Stimulated activated naive CD8-positive, alpha-beta T cell treated with anti-CD3 and anti-CD28 coated beads, Interleukin-15, amount 100 ng/mL, for 72 hours (primary cell): ENCODE results near the gene WFDC12.

Experiments used
- ATAC-seq: fragments of 150-1000 bp; cut with Tn5 transposase; 2 replicates; pipeline ENCODE4 v1.10.0; 2021; ENCODE audit warnings: mild to moderate bottlenecking, moderate library complexity
- DNase-seq, 2 donors: peaks; one replicate each; pipeline ENCODE4 v3.0.0; 2021 to 2022
- H3K27ac Mint-ChIP-seq, 2 donors: one replicate each; pipeline ENCODE4 v1.8.0; 2022; ENCODE audit warnings: mild to moderate bottlenecking in 2 of 2, mixed read lengths in 2 of 2, moderate library complexity in 2 of 2
- H3K27me3 Mint-ChIP-seq: one replicate; pipeline ENCODE4 v1.8.0; 2022; ENCODE audit warnings: mixed read lengths
- H3K4me1 Mint-ChIP-seq: one replicate; pipeline ENCODE4 v1.8.0; 2022; ENCODE audit warnings: mild to moderate bottlenecking, mixed read lengths
- H3K4me3 Mint-ChIP-seq, 2 donors: one replicate each; pipeline ENCODE4 v1.8.0; 2022; ENCODE audit warnings: mild to moderate bottlenecking in 2 of 2, mixed read lengths in 2 of 2, moderate library complexity in 1 of 2
- H3K9me3 Mint-ChIP-seq, 2 donors: one replicate each; pipeline ENCODE4 v1.8.0; 2022; ENCODE audit warnings: mixed read lengths in 2 of 2

The WFDC12 gene

DNA sequence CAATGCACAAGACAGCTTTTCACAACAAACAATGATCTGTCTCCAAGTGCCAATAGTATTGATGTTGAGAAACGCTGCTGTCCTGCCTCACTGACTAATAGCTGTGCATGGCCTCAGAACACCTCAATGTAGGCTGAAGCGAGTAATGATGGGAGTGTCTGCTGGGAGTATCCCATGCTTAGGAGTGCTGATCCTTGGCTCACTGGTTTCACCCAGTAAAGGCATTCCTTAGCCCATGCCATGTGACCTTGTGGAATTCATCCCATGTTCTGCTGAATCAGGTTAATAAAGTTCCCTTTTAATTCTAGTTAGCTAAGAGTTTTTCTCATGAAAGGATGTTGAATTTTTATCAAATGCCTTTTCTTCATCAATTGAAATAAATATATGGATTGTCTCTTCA is 3.8 kb upstream of the WFDC12 start:
- no peak for ATAC-seq
- Mint-ChIP-seq H3K4me1 (no peaks in the 10 kb centered on the region), H3K9me3 (no peaks in the 10 kb centered on the region), H3K27ac (no peak overlapping the region), H3K27me3 (peaks cover 68% of the 10 kb centered on the region), H3K4me3 (no peak overlapping the region)
- no peak for DNase-seq

- ATAC-seq (no peak), DNase-seq (no peak)
- peaks cover 25% of the 10 kb centered on the region for H3K27me3 Mint-ChIP-seq
- no peak overlapping the region for H3K27ac Mint-ChIP-seq
- H3K4me1 Mint-ChIP-seq = no peaks in the 10 kb centered on the region
- no peak overlapping the region for H3K4me3 Mint-ChIP-seq
- no peaks in the 10 kb centered on the region for H3K9me3 Mint-ChIP-seq
Observed at GRCh38 chr20:45121388-45121787, 2.9 kb downstream of the WFDC12 start.

DNA sequence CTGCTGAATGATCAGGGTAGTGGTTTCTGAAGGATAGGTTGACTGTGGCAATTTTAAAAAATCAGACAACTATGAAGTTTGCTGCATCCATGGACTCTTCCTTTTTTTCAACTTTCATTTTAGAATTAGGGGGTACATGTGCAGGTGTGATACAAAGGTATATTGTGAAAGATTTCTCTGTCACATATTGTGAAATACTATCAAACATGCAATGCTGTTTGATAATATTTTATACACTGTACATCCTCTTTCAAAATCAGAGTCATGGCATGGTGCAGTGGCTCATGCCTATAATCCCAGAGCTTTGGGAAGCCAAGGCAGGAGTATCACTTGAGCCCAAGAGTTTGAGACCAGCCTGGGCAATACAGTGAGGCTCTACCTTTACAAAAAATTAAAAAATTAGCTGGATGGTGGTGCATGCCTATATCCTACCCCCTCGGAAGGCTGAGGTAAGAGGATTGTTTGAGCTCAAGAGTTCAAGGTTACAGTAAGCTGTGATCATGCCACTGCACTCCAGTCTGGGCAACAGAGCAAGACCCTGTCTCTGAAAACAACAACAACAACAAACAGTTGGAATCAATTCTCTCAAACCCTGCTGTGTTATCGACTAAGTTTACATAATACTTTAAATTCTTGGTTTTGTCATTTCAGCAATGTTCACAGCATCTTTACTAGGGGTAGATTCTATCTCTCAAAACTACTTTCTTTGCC is 4.6 kb downstream of the WFDC12 start:
- DNase-seq = no peak
- no peak for ATAC-seq
- Mint-ChIP-seq H3K4me1 (peaks cover 7% of the 10 kb centered on the region), H3K9me3 (no peaks in the 10 kb centered on the region), H3K27me3 (peaks cover 28% of the 10 kb centered on the region), H3K4me3 (no peak overlapping the region), H3K27ac (no peak overlapping the region)

GRCh38 chr20:45118028-45118427 is 6.2 kb downstream of the WFDC12 start:
- DNase-seq (no peak), ATAC-seq (no peak)
- H3K9me3 Mint-ChIP-seq = no peaks in the 10 kb centered on the region
- H3K4me1 Mint-ChIP-seq = peaks cover 14% of the 10 kb centered on the region
- peaks cover 24% of the 10 kb centered on the region for H3K27me3 Mint-ChIP-seq
- H3K27ac Mint-ChIP-seq = no peak overlapping the region
- H3K4me3 Mint-ChIP-seq = no peak overlapping the region

- Mint-ChIP-seq H3K9me3 (no peaks in the 10 kb centered on the region), H3K4me3 (no peak overlapping the region), H3K4me1 (peaks cover 14% of the 10 kb centered on the region), H3K27ac (no peak overlapping the region), H3K27me3 (peaks cover 24% of the 10 kb centered on the region)
- DNase-seq = no peak
- no peak for ATAC-seq
Observed at GRCh38 chr20:45117581-45117980, 6.7 kb downstream of the WFDC12 start.

- no peak overlapping the region for H3K27ac Mint-ChIP-seq
- H3K4me3 Mint-ChIP-seq = no peak overlapping the region
- ATAC-seq (peak; percentile 40), DNase-seq (no peak)
- H3K9me3 Mint-ChIP-seq = no peaks in the 10 kb centered on the region
- H3K4me1 Mint-ChIP-seq = peaks cover 14% of the 10 kb centered on the region
- peaks cover 19% of the 10 kb centered on the region for H3K27me3 Mint-ChIP-seq
Observed at GRCh38 chr20:45115829-45116228, 8.4 kb downstream of the WFDC12 start.

GRCh38 chr20:45115386-45115774 is 8.9 kb downstream of the WFDC12 start:
- peak; percentile 13 for ATAC-seq
- DNase-seq = no peak
- Mint-ChIP-seq H3K4me3 (no peak overlapping the region), H3K27me3 (peaks cover 19% of the 10 kb centered on the region), H3K4me1 (peaks cover 14% of the 10 kb centered on the region), H3K27ac (no peak overlapping the region), H3K9me3 (no peaks in the 10 kb centered on the region)

DNA sequence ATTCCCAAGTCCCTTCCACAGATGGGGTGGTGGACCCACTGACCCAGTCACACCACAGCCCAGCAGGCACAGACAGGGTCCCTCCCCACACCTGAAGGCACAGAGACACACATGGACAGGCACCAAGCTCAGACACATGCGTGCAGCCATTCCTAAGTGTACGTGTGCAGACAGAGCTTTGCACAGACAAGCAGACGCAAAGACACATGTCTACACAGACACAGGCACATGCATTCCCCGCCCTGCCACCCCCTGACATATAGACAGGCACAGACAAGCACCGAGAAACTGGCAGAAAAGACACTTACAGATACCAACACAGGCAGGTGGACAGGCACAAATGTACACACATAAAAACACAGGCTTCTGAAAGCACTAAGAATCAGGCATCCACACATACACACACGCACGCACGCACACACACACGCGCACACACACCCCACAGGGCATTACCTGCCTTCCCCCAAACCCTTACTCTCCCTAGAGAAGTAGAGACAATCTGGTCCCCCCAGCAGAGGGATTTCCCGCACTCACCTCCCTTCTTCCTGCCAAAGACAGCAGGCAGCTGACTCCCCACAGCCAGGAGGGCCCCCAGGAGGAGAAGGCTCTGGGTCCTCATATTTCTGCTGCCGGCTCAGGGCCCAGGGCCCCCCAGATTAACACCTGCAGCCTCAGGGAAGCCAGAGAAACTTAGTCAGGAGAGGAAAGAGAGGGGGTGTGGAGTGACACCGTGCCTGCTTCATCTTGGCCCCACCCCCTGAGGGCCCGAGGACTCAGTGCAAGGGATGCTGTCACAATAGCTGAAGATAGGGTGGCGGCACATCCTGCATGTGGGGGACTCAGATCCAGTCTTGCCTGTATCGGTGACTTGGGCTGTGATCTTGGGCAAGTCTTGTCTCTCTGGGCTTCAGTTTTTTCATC is 9.5 kb downstream of the WFDC12 start, which contains the start of gene WFDC5:
Gene WFDC5, minus strand, starts transcription at position 710 of the 921 bp plus-strand sequence. Its CDS starts 91 bp downstream, at position 619.
- no peak within 1 kb of the TSS for H3K27ac Mint-ChIP-seq
- no peak for DNase-seq
- peak; percentile 85 for ATAC-seq
- peak within 1 kb of the TSS in 1 of 2 donors; percentile 8 for H3K4me3 Mint-ChIP-seq
- peaks cover 14% of the 10 kb centered on the region for H3K4me1 Mint-ChIP-seq
- H3K27me3 Mint-ChIP-seq = peaks cover 19% of the 10 kb centered on the region
- H3K9me3 Mint-ChIP-seq = no peaks in the 10 kb centered on the region

DNA sequence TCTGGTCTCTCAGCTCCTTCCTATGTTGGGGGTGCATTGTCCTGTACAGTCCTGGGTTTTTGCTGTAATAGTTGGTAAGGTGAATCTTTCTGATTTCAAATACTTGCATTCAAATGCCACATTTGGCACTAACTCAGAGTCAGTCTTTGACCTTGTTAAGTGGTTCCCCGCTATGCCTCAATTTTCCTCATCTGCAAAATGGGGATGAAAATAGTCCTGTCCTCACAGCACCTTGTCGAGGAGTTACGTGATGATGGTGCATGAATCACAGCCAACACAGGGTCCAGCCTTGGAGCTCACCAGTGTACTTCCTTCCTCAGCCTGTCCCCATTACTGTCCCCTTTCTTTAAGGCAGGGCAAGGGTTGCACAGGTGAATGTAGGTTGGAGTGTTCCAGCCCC is 10.4 kb downstream of the WFDC12 start:
- no peak for ATAC-seq
- Mint-ChIP-seq H3K27me3 (peaks cover 19% of the 10 kb centered on the region), H3K4me1 (peaks cover 14% of the 10 kb centered on the region), H3K4me3 (no peak overlapping the region), H3K27ac (no peak overlapping the region), H3K9me3 (no peaks in the 10 kb centered on the region)
- DNase-seq = no peak

DNA sequence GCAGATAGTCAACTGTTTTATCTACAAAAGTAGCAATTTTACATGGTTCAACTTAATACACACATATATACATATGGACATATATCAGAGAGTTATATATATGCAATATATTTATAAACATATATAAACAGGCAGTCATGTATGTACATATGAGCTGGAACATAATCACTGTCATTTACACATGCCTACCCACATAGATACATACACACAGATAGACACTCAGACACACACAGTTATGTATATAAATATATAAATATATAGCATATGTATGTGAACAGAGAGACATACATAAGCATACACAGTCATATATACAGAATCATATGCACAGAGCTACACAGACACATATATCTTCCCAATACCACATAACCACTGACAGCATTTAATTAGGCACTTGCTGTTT is 11.5 kb downstream of the WFDC12 start:
- Mint-ChIP-seq H3K4me3 (no peak overlapping the region), H3K27me3 (peaks cover 21% of the 10 kb centered on the region), H3K27ac (no peak overlapping the region), H3K9me3 (no peaks in the 10 kb centered on the region), H3K4me1 (peaks cover 14% of the 10 kb centered on the region)
- DNase-seq = no peak
- no peak for ATAC-seq

DNA sequence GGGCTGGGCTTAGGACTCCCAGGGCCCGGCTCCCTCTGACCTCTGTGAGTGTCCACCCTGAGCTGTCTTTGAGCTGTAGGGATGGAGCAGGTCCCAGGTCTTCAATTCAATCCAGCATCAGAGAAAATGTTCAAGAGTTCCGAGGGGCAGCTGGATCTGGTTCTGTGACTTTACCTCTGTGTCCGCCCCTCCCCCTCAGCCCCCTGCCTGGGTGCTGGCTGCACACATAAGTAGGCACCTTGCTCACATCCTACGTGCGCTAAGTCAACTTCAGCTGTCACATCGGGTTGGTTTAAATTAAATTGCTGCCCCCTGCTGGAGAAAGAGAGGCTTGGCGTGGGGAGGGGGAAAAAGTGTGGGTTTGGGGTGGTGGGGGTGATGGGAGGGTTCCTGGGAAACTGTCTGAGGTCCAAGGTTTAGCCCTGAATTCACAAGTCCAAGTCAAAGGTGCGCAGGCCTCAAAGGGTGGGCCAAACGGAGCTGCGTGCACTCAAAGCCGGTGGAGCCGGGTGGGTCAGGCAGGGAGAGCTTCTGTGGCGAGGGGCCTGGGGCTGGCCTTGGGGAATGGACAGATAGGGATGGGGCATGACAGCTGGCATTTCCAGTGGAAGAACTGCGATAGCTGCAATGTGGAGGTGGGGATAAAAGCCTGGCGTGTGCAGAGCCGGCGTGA is 12.3 kb downstream of the WFDC12 start:
- Mint-ChIP-seq H3K4me3 (no peak overlapping the region), H3K27me3 (peaks cover 28% of the 10 kb centered on the region), H3K27ac (no peak overlapping the region), H3K4me1 (peaks cover 14% of the 10 kb centered on the region), H3K9me3 (no peaks in the 10 kb centered on the region)
- ATAC-seq (peak; percentile 54), DNase-seq (no peak)

- Mint-ChIP-seq H3K27me3 (peaks cover 35% of the 10 kb centered on the region), H3K27ac (no peak overlapping the region), H3K9me3 (no peaks in the 10 kb centered on the region), H3K4me1 (peaks cover 14% of the 10 kb centered on the region), H3K4me3 (no peak overlapping the region)
- DNase-seq = no peak
- ATAC-seq = no peak
Observed at GRCh38 chr20:45111285-45111684, 13.0 kb downstream of the WFDC12 start.

GRCh38 chr20:45110301-45110700 is 14.0 kb downstream of the WFDC12 start:
- ATAC-seq (no peak), DNase-seq (no peak)
- Mint-ChIP-seq H3K4me3 (no peak overlapping the region), H3K4me1 (peaks cover 13% of the 10 kb centered on the region), H3K27ac (no peak overlapping the region), H3K9me3 (no peaks in the 10 kb centered on the region), H3K27me3 (peaks cover 33% of the 10 kb centered on the region)

- no peak for ATAC-seq
- Mint-ChIP-seq H3K9me3 (no peaks in the 10 kb centered on the region), H3K4me1 (peaks cover 6% of the 10 kb centered on the region), H3K27me3 (peaks cover 26% of the 10 kb centered on the region), H3K4me3 (no peak overlapping the region), H3K27ac (no peak overlapping the region)
- DNase-seq = no peak
Observed at GRCh38 chr20:45109634-45110033, 14.6 kb downstream of the WFDC12 start.

DNA sequence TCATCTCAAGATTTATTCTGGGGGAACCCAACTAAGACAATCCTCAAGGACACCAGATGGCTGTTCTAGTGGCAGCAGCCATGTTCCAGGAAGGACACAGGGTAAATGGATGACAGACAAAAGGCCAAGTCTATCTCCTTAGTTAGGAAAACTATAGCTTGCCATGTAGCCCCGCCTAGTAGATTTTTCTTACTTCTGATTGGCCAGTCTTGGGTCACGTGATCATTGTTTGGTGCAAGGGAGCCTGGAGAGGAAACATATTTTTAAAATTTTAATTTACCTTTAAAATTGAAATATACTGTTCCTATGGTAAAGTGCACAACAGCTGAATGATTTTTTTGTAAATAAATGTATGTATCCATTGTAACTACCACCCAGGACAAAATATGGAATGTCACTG is 18.9 kb downstream of the WFDC12 start:
- ATAC-seq (no peak), DNase-seq (no peak)
- Mint-ChIP-seq H3K27ac (no peak overlapping the region), H3K9me3 (no peaks in the 10 kb centered on the region), H3K4me1 (peaks cover 11% of the 10 kb centered on the region), H3K27me3 (peaks cover 52% of the 10 kb centered on the region), H3K4me3 (no peak overlapping the region)

- peaks cover 14% of the 10 kb centered on the region for H3K4me1 Mint-ChIP-seq
- no peak overlapping the region for H3K4me3 Mint-ChIP-seq
- H3K9me3 Mint-ChIP-seq = no peaks in the 10 kb centered on the region
- DNase-seq = no peak
- no peak overlapping the region for H3K27ac Mint-ChIP-seq
- no peak for ATAC-seq
- H3K27me3 Mint-ChIP-seq = peaks cover 57% of the 10 kb centered on the region
Observed at GRCh38 chr20:45104786-45105185, 19.5 kb downstream of the WFDC12 start.
